HEK293T (cell line): ENCODE results near the gene USP10.

Experiments
- CTCF ChIA-PET: fragments of 350-600 bp; formaldehyde crosslinking; extraction: SDS; loops from one replicate; lab custom pipeline; 2021; ENCODE audit warnings: antibody characterized with exemption, inconsistent platforms; lab: Yijun Ruan, JAX
- POLR2A ChIA-PET: fragments of 350-600 bp; formaldehyde crosslinking; extraction: SDS; loops from one replicate; lab custom pipeline; 2020; ENCODE audit warnings: antibody characterized with exemption, inconsistent platforms; lab: Yijun Ruan, JAX
- DNase-seq: peaks from one replicate; pipeline ENCODE4 v3.0.0; 2012; ENCODE audit warnings: mixed read lengths; ENCODE audit errors: extremely low spot score
- ARNT ChIP-seq: fragments of 450-650 bp; IDR thresholded peaks from 2 replicates; pipeline ENCODE4 v1.6.1; 2017; ENCODE audit warnings: mild to moderate bottlenecking
- BHLHE40 ChIP-seq: fragments of 450-650 bp; IDR thresholded peaks from 2 replicates; pipeline ENCODE4 v1.6.1; 2016; ENCODE audit warnings: mild to moderate bottlenecking, moderate library complexity, borderline replicate concordance
- CTBP1 ChIP-seq: fragments of 450-650 bp; IDR thresholded peaks from 2 replicates; pipeline ENCODE4 v1.6.1; 2016; ENCODE audit warnings: borderline replicate concordance
- ELF4 ChIP-seq: fragments of 450-650 bp; IDR thresholded peaks from 2 replicates; pipeline ENCODE4 v1.6.1; 2017; ENCODE audit warnings: antibody characterized with exemption
- FOXA1 ChIP-seq: fragments of 450-650 bp; IDR thresholded peaks from 2 replicates; pipeline ENCODE4 v1.6.1; 2016; ENCODE audit warnings: mild to moderate bottlenecking
- FOXK2 ChIP-seq: fragments of 450-650 bp; IDR thresholded peaks from 2 replicates; pipeline ENCODE4 v1.6.1; 2016; ENCODE audit warnings: mild to moderate bottlenecking
- FOXM1 ChIP-seq: fragments of 450-650 bp; IDR thresholded peaks from 2 replicates; pipeline ENCODE4 v1.6.1; 2017; ENCODE audit warnings: mild to moderate bottlenecking, borderline replicate concordance
- HDGF ChIP-seq: fragments of 450-650 bp; IDR thresholded peaks from 2 replicates; pipeline ENCODE4 v1.6.1; 2017; ENCODE audit warnings: antibody characterized with exemption, borderline replicate concordance
- L3MBTL2 ChIP-seq: fragments of 450-650 bp; conservative IDR thresholded peaks from 2 replicates; pipeline ENCODE4 v1.6.1; 2016; ENCODE audit warnings: mild to moderate bottlenecking
- LEF1 ChIP-seq: fragments of 450-650 bp; IDR thresholded peaks from 2 replicates; pipeline ENCODE4 v1.6.1; 2017; ENCODE audit warnings: mild to moderate bottlenecking, borderline replicate concordance
- NFRKB ChIP-seq: fragments of 450-650 bp; IDR thresholded peaks from 2 replicates; pipeline ENCODE4 v1.6.1; 2016; ENCODE audit warnings: mild to moderate bottlenecking, moderate library complexity
- SP1 ChIP-seq: fragments of 450-650 bp; IDR thresholded peaks from 2 replicates; pipeline ENCODE4 v1.6.1; 2017
- SUZ12 ChIP-seq: fragments of 450-650 bp; IDR thresholded peaks from 2 replicates; pipeline ENCODE4 v1.6.1; 2016; ENCODE audit warnings: mild to moderate bottlenecking
- TARDBP ChIP-seq: fragments of 450-650 bp; IDR thresholded peaks from 2 replicates; pipeline ENCODE4 v1.6.1; 2016
- ZNF384 ChIP-seq: fragments of 450-650 bp; IDR thresholded peaks from 2 replicates; pipeline ENCODE4 v1.6.1; 2016
- TF ChIP-seq, protein P1 (sequence below): fragments of 450-650 bp; IDR thresholded peaks from 2 replicates; pipeline ENCODE4 v1.6.1; 2016

Gene USP10

DNA sequence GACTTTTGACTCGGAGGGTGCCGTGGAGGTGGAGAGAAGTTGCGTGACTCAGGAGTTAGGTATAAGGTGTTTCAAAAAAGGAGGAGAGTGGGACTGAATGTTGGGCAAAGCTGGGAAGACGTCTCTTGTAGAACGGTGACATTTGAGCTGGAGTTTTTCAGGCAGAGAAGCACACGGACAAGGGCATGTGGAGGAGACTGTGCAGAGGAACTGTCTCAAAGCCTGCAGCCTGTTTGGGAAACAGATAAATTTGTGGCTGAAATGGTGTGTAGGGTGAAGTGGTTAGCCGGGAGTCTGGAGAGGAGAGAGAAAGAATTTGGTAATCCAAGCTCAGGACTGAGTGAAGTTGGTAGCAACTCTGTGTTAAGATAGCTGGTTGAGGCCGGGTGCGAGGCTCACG lies 9.8 kb downstream of the USP10 start:
- DNase-seq: no peak
- ChIA-PET CTCF (interaction anchor here (1.5 kb wide), 1 partner anchor 16 kb away, joined by 12 read pairs; no protein-coding TSS in a partner anchor), POLR2A (interaction anchor here (1.4 kb wide), 1 partner anchor 9 kb away, joined by 5 read pairs; no protein-coding TSS in a partner anchor)
- TF ChIP-seq ZNF384 (no peak), ARNT (no peak), HDGF (no peak), NFRKB (no peak), L3MBTL2 (no peak), BHLHE40 (no peak), TARDBP (no peak), FOXK2 (no peak), ELF4 (no peak), FOXM1 (no peak), SUZ12 (no peak), LEF1 (no peak), FOXA1 (no peak), CTBP1 (no peak)
- TF ChIP-seq, protein P1, sequence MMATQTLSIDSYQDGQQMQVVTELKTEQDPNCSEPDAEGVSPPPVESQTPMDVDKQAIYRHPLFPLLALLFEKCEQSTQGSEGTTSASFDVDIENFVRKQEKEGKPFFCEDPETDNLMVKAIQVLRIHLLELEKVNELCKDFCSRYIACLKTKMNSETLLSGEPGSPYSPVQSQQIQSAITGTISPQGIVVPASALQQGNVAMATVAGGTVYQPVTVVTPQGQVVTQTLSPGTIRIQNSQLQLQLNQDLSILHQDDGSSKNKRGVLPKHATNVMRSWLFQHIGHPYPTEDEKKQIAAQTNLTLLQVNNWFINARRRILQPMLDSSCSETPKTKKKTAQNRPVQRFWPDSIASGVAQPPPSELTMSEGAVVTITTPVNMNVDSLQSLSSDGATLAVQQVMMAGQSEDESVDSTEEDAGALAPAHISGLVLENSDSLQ: no peak

DNA sequence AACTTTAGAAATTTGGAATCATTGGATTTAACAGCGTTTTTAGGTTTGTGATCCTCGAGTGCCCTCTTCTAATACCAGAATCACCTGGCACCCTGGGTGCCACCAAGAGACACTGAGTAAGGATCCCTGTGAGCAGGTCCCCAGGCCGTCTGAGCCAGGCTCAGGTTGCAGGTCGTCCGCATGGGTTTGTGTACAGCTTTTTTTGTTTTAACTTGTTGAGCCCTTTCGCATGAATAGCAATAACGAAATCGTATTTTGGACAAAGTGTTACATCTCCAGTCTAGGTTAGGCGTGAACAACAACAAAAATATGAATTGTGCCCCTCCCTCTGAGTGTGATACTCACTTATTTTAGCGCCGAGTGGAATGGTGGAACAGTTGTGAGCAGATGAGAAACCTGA lies 10.9 kb downstream of the USP10 start:
- no peak for DNase-seq
- ChIA-PET POLR2A (interaction anchor here (0.7 kb wide), 1 partner anchor 14 kb away, joined by 3 read pairs; no protein-coding TSS in a partner anchor), CTCF (interaction anchor here (1.3 kb wide), 1 partner anchor 38 kb away, joined by 3 read pairs; no protein-coding TSS in a partner anchor)
- TF ChIP-seq, protein P1: no peak
- no peak for TF ChIP-seq TARDBP
- TF ChIP-seq ELF4: no peak

DNA sequence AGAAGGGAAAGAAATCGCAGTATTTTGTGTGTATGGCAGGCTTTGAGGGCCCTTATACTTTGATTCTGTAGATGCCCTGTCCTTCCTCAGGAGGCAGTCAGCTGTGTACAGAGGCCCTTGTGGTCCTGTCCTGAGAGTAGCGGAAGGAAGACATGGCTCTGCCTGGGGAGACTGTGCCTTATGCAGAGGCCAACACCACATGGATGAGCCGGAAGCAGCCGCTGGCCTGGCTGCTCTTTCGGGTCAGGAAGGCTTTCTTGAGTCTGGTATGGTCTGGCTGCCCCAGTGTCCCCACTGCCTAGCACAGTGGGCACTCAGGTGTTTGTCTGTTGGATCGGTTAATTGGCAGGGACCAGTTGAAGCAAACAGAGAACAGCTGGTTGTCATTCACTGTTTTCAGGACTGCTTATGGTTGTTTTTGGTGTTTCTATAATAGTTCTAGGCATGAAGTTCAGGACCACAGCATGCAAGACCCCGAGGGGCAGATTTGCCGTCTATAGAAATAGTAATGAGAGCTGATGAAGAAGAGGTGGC lies 12.4 kb downstream of the USP10 start:
- no peak for TF ChIP-seq LEF1
- TF ChIP-seq SP1: no peak
- ChIA-PET POLR2A (no interaction called here), CTCF (interaction anchor here (0.6 to 2.0 kb wide), 2 partner anchors 14 to 115 kb away, joined by 3 to 11 read pairs; no protein-coding TSS in a partner anchor)
- no peak for DNase-seq

DNA sequence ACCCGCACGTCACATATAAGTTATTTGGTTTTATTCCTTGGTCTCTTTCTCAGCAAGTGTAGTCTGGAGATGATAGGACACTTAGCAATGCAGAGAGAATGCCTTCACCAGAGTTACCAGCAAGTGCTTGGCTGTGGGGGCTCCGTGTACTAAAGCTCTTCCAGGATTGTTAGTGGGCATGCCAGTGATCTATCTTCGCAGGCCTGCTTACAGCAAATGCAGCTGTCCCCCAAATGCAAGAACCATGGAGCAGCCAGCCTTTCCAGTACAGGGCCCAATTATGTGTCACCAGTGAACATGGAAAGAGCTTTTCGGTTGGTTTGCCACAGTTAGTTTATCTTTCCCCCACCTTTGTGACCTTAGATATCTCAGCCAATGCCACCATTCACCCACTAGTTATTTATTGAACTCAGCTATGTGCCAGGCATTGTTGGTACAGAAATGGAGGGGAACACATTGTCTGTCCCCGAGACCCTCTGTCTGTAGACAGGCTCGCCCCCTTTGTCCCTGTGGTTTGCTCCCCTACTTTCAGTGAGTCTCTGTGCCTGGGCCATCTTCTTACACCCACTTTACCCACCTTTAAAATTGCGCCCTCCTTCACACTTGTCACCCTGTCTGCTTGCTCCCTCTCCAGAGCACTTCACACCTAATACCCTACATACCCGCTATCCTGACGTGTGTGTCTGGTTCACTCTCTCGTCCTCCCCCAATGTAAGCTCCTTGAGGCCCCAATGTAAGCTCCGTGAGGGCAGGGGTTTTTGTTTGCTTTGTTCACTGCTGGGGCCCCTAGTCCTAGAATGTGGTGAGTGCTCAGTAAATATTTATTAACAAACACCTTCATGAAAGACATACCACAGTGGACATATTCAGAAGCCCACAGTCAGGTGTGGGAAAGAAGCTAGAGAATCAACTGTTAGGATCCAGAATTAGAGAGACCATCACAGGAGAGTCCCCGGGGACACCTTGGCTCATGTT lies 13.3 kb downstream of the USP10 start:
- ChIA-PET CTCF (interaction anchor here (2.0 kb wide), 1 partner anchor 13 kb away, joined by 11 read pairs; no protein-coding TSS in a partner anchor), POLR2A (no interaction called here)
- no peak for TF ChIP-seq NFRKB
- no peak for DNase-seq

DNA sequence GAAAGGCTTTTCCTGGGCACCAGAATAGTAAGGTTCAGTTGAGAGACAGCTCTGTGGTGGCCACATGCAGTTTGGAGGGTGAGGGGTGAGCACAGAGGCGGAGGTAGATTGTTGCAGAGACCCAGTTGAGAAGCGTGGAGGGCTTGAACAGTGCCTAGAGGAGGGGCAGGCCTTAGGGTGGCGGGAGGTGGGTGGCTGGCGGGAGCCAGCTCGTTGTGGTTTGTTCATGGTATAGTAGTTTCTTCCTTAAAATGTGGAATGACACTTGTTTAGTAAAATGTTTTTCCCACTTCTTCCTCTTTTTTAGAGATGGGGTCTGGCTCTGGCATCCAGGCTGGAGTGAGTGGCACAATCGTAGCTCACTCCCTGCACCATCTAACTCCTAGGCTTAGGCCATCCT lies 14.2 kb downstream of the USP10 start:
- ChIA-PET POLR2A (no interaction called here), CTCF (interaction anchor here (0.7 to 2.4 kb wide), 3 partner anchors 12 to 41 kb away, joined by 4 to 13 read pairs (median 11); no protein-coding TSS in a partner anchor)
- TF ChIP-seq FOXA1 (no peak), TARDBP (no peak), BHLHE40 (no peak), CTBP1 (no peak), FOXM1 (no peak), FOXK2 (no peak), L3MBTL2 (no peak), SUZ12 (no peak), NFRKB (no peak), SP1 (no peak), ARNT (no peak), HDGF (no peak), ZNF384 (no peak), LEF1 (no peak), ELF4 (no peak)
- TF ChIP-seq, protein P1: no peak
- no peak for DNase-seq

DNA sequence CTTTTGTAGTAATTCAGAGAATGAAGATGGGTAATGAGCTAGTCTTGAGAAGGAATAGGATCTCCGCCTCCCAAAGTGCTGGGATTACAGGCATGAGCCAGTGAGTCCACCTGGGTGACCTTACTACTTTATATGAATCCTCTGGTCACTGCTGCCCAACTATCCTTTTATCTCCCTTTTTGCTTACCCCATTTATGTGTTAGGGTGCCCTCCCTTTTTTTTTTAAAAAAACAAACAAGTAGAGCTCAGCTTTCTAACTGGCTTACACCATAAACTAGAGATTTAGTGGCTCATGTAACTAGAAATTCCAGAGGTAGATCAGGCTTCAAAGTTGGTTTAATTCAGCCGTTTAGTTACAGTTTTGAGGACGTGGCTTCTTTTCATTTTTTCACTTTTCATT lies 15.6 kb downstream of the USP10 start:
- CTCF ChIA-PET: interaction anchor here (0.6 to 2.4 kb wide), 4 partner anchors 11 to 203 kb away, joined by 3 to 13 read pairs (median 3); no protein-coding TSS in a partner anchor
- DNase-seq: no peak
- POLR2A ChIA-PET: interaction anchor here (1.5 kb wide), 1 partner anchor 12 kb away, joined by 6 read pairs; no protein-coding TSS in a partner anchor
- TF ChIP-seq FOXM1 (no peak), ARNT (no peak)
